ENCODE measurements around the gene OGT. TPM values are rescaled to one million over a fixed set of nuclear protein-coding genes. Genes with fewer than 3 reads are reported as not detected.
A peak's percentile ranks its signal among the peaks of the same experiment; 100 is the strongest.
"Not testable (repeated sequence)": the region's sequence is repeated elsewhere in the genome, so short reads cannot be mapped to it uniquely, and the experiment has no call there.

Gene OGT
- polyA plus RNA-seq, 1 donor from 2014 or later: 34.1 TPM

DNA sequence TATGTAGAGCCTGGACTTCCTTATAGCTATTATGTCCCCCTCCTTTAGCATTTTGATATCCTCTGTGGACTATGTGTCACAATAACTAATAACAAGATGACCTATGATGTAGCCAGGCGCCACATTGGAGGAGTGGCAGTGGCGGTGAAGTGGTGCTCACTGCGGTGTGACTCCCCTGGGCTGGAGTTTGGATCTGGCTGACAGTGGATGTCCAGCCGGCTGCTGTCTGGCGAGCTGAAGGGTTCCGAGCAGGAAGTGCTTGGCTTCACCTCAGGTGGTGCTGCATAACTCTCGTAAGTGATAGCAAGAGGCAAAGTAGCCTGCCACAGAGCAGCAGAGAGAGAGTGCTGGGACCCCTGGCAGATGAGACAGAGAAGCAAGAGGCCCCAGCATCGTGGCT lies 60.3 kb downstream of the OGT start:
- H3K4me1 Mint-ChIP-seq, H3K4me3 Mint-ChIP-seq, H3K9me3 Mint-ChIP-seq, H3K36me3 Mint-ChIP-seq, H3K27me3 Mint-ChIP-seq, H3K27ac Mint-ChIP-seq: not testable (repeated sequence)

DNA sequence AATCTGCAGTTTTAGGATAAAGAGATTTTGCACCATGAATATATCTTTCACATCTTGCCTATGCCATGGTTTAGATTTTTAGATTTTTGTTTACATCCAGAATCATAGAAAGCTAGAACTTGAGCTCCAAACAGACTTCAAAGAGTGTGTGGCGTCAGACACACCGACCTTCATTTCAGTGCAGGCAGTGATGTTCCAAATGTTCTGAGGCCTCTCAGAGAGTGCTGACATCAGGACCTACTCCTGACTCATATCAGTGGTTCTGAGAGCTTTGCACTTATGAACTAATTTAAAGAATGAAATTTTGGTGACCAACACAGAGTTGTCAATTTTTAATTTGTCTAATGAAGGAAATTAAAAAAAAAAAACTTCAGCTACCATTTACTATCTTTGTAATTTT lies 67.1 kb downstream of the OGT start:
- peaks cover 3% of the 10 kb centered on the region for H3K36me3 Mint-ChIP-seq
- no peaks in the 10 kb centered on the region for H3K9me3 Mint-ChIP-seq
- peaks cover 0 to 5% (median 0%) of the 10 kb centered on the region in 3 donors for H3K4me1 Mint-ChIP-seq
- H3K27ac Mint-ChIP-seq: no peak overlapping the region
- no peaks in the 10 kb centered on the region for H3K27me3 Mint-ChIP-seq
- H3K4me3 Mint-ChIP-seq: no peak overlapping the region

DNA sequence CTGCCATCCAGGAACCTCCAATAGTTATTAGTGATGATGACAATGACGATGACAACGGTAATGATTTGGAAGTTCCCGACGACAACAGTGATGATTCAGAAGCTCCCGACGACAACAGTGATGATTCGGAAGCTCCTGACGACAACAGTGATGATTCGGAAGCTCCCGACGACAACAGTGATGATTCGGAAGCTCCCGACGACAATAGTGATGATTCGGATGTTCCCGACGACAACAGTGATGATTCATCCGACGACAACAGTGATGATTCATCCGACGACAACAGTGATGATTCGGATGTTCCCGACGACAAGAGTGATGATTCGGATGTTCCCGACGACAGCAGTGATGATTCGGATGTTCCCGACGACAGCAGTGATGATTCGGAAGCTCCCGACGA lies 70.7 kb downstream of the OGT start:
- Mint-ChIP-seq H3K4me3 (no peak overlapping the region), H3K27me3 (peaks cover 3% of the 10 kb centered on the region), H3K27ac (peak overlapping the region in 1 of 3 donors; percentile 67), H3K36me3 (peaks cover 6% of the 10 kb centered on the region), H3K4me1 (peaks cover 4 to 19% (median 13%) of the 10 kb centered on the region in 3 donors), H3K9me3 (no peaks in the 10 kb centered on the region)

DNA sequence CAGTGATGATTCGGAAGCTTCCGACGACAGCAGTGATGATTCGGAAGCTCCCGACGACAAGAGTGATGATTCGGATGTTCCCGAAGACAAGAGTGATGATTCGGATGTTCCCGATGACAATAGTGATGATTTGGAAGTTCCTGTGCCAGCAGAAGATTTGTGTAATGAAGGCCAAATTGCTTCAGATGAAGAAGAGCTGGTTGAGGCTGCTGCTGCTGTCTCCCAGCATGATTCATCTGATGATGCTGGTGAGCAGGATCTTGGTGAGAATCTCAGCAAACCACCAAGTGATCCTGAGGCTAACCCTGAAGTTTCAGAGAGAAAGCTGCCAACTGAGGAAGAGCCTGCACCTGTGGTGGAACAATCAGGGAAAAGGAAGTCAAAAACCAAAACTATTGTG lies 71.2 kb downstream of the OGT start:
- no peaks in the 10 kb centered on the region for H3K9me3 Mint-ChIP-seq
- peaks cover 7% of the 10 kb centered on the region for H3K36me3 Mint-ChIP-seq
- no peak overlapping the region for H3K27ac Mint-ChIP-seq
- peaks cover 3% of the 10 kb centered on the region for H3K27me3 Mint-ChIP-seq
- H3K4me1 Mint-ChIP-seq: peaks cover 5 to 22% (median 13%) of the 10 kb centered on the region in 3 donors
- H3K4me3 Mint-ChIP-seq: no peak overlapping the region

DNA sequence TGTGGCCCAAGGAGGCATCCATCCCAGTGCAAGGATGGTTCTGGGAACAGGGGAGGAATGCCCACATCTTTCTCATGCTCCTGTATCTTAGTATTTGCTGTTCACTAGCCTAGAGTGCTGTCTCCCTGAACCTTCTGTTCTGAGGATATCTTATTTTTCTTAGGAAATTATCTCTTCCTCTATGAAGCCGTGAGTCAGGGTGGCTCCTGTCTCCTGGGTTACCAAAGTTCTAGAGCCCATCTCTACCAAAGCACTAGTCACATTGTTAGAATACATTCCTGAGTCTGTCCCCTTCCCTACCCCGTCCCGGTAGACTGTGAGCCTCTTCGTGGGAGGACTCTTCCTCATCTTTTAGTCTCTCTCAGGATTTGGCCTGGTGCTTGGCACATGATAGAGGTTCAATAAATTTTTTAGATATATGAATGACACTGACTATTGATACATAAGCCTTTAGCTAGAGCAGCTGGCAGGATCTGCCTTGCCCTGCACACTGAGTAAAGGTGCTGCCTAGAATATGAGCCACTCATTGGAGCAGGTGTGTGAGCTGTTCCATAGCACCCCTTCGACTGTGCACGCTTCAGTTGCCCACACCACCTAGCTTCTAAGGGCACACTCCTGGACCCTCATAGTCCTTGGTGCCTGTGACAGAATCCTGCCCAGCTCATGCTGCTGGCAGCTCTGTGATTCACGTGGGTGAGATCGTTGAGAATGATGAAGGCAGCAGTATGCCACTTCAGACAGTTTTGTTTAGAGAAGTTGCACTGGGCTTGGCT lies 72.1 kb downstream of the OGT start:
- H3K27me3 Mint-ChIP-seq: peaks cover 3% of the 10 kb centered on the region
- peaks cover 8% of the 10 kb centered on the region for H3K36me3 Mint-ChIP-seq
- no peak overlapping the region for H3K4me3 Mint-ChIP-seq
- H3K9me3 Mint-ChIP-seq: no peaks in the 10 kb centered on the region
- no peak overlapping the region for H3K27ac Mint-ChIP-seq
- peaks cover 7 to 26% (median 13%) of the 10 kb centered on the region in 3 donors for H3K4me1 Mint-ChIP-seq

DNA sequence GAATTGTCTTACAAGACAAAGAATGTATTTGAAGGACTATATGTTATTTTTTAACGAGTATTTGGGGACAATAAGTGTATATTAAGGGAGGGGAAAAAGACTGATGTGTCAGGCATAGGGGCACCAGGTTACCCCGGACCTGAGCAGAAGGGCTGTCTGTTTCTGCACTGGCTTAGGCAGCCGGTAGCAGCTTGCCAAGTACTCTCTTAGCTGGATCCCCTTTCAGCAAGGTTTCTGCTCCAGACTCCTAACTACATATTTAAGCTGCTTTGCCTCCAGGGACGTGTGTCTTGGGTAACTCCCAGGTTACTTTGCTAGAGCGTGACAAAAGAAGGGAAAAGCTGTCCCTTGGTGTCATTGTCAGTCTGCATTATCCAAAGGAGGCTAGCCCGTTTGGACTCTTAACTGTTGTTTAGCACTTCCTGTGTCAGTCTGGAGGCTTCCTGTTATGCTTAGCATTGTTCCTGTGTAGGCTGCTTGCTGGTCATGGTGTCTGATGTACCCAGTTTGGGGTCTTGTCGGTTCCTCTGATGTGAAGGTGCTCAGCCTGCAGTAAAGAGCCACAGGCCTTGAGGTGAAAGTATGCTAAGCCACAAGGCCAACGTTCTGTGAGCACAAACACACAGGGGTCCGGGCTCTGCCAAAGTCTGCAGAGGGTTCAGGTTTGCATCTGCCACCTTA lies 73.8 kb downstream of the OGT start:
- H3K36me3 Mint-ChIP-seq: peaks cover 8% of the 10 kb centered on the region
- H3K4me1 Mint-ChIP-seq: peaks cover 7 to 26% (median 13%) of the 10 kb centered on the region in 3 donors
- peak overlapping the region in 1 of 4 donors; percentile 4 for H3K4me3 Mint-ChIP-seq

DNA sequence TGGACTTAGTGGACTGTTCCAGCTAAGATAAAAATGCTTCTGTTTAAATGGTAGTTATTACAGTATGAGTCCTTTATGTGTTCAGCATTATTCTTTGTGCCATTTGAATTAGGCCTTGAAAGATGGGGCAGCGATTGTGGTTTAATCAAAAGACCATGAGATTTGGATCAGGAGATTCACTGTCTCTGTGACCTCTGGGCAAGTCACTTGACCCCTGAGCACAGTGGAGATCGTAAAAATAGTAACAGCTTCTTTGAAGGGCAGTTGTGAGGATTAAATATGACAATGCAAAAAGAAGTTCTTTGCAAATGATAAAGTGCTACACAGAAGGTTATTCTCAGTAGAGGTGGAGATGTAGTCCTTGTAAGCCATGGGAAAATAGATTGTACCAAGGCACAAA lies 74.6 kb downstream of the OGT start:
- H3K9me3 Mint-ChIP-seq: no peaks in the 10 kb centered on the region

More for the DNA sequence above, 73.8 kb downstream of the OGT start:
- peaks cover 3% of the 10 kb centered on the region for H3K27me3 Mint-ChIP-seq
- H3K27ac Mint-ChIP-seq: peak overlapping the region in 2 of 3 donors; percentile 65 to 86
- no peaks in the 10 kb centered on the region for H3K9me3 Mint-ChIP-seq

DNA sequence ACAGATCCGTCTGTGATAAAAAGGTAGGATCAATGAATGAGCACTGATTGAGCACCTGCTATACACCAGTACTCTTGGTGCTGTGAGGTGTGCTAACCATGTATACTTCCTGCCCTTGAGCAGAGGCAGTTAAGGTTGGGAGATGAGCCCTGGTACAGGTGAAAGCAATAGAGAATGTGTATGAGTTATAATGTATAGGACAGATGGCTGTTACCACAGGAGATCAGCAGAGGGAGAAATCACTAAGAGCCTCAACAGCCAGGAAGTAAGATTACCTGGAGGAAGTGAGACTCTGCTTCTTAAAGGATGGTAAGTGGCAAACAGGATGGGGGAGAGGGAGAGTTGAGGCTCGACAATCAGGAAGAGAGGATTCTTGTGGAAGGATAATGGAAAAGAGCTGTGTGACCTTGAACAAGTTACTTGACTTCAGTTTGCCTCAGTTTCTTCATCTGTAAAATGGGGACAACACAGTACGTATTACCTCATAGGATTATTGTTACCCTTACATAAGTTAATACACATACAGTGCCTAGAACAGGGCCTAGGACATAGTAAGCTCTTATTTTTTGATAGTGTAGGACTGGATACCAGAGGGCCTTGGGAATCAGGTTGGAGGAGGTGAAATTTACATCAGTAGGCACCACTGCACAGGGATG lies 76.3 kb downstream of the OGT start:
- Mint-ChIP-seq H3K4me3 (no peak overlapping the region), H3K27ac (peak overlapping the region in 1 of 3 donors; percentile 79), H3K4me1 (peaks cover 7 to 28% (median 9%) of the 10 kb centered on the region in 3 donors), H3K36me3 (peaks cover 7% of the 10 kb centered on the region), H3K9me3 (no peaks in the 10 kb centered on the region), H3K27me3 (peaks cover 3% of the 10 kb centered on the region)

More for the DNA sequence above, 74.6 kb downstream of the OGT start:
- H3K27ac Mint-ChIP-seq: peak overlapping the region in 2 of 3 donors; percentile 40 to 93
- peaks cover 7 to 26% (median 12%) of the 10 kb centered on the region in 3 donors for H3K4me1 Mint-ChIP-seq
- H3K36me3 Mint-ChIP-seq: peaks cover 8% of the 10 kb centered on the region
- H3K4me3 Mint-ChIP-seq: peak overlapping the region in 1 of 4 donors; percentile 36
- peaks cover 3% of the 10 kb centered on the region for H3K27me3 Mint-ChIP-seq

DNA sequence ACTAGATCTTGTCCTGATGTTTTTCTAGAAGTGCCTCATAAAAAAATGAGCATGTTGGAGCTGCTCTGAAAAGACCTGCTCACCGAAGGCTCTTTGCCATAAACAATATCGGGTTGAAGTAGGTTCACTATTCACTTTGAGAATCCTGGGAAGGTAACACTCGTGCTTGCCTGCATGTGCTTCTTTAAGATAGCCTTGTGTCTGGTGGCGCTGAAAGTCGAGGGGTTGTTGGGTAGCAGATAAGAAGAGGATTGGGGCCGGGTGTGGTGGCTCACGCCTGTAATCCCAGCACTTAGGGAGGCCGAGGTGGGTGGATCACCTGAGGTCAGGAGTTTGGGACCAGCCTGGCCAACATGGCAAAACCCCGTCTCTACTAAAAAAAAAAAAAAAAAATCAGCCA lies 78.8 kb downstream of the OGT start:
- not testable (repeated sequence) for H3K36me3 Mint-ChIP-seq, H3K4me3 Mint-ChIP-seq, H3K27me3 Mint-ChIP-seq, H3K27ac Mint-ChIP-seq, H3K9me3 Mint-ChIP-seq
- H3K4me1 Mint-ChIP-seq: peaks cover 11 to 28% (median 22%) of the 10 kb centered on the region in 3 donors

DNA sequence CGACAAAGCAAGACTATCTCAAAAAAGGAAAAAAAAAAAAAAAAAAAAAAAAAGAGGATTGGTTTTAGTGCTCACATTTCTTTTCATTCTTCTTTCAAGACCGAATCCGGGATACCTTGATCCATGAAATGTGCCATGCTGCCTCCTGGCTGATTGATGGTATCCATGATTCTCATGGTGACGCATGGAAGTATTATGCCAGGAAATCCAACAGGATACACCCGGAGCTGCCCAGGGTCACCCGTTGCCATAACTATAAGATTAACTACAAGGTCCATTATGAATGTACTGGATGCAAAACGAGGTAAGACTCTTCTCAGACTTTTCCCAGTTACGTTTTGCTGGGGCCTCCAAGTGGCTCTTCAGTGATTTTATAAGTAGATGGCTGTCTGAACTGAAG lies 79.4 kb downstream of the OGT start:
- H3K9me3 Mint-ChIP-seq: no peaks in the 10 kb centered on the region
- H3K4me1 Mint-ChIP-seq: peaks cover 11 to 26% (median 21%) of the 10 kb centered on the region in 3 donors
- H3K4me3 Mint-ChIP-seq: no peak overlapping the region
- H3K36me3 Mint-ChIP-seq: peaks cover 5% of the 10 kb centered on the region
- peak overlapping the region in 1 of 3 donors; percentile 16 for H3K27ac Mint-ChIP-seq
- peaks cover 3% of the 10 kb centered on the region for H3K27me3 Mint-ChIP-seq

DNA sequence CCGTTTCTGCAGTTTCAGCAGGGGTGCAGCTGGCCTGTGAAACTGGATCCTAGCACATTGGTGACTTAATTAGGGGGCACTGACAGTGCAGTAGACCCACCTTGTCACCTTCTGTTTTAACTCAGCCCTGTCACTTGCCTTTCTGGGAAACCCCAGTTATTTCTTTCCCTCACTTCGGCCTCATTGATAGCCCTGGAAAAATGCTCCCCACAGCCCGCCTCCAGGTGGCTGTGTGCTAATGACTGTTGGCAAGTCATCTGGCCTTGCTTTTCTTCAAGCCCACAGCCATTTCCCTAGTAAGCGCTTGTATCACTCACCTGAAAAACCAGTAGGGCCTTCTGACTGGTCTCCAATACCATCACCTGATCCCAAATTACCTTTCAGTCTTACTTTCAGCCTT lies 82.2 kb downstream of the OGT start:
- peaks cover 3% of the 10 kb centered on the region for H3K27me3 Mint-ChIP-seq
- H3K36me3 Mint-ChIP-seq: no peaks in the 10 kb centered on the region
- no peaks in the 10 kb centered on the region for H3K9me3 Mint-ChIP-seq
- peak overlapping the region in 1 of 4 donors; percentile 22 for H3K4me3 Mint-ChIP-seq
- H3K27ac Mint-ChIP-seq: peak overlapping the region in 2 of 3 donors; percentile 72 to 96
- H3K4me1 Mint-ChIP-seq: peaks cover 17 to 26% (median 21%) of the 10 kb centered on the region in 3 donors

DNA sequence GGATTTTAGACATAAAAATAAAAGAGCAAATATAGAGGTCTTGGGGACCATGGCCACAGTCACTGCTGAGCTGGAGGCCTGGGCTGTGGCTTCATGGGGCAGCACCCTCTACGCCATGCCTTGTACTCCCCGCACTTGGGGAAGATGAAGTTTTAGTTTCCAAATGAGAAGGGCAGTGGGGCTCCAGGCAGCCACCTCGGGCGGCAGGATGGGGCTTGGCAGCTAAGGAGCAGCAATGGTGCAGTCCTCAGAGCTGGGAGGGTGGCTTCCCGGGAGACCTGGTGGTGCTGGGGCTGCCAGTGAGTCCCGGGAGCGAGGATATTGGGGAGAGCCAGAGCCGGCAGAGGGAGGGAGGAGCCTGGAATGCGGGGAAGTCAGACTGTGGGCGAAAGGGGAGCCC lies 83.0 kb downstream of the OGT start:
- peak overlapping the region in 2 of 3 donors; percentile 78 to 96 for H3K27ac Mint-ChIP-seq
- H3K36me3 Mint-ChIP-seq: no peaks in the 10 kb centered on the region

DNA sequence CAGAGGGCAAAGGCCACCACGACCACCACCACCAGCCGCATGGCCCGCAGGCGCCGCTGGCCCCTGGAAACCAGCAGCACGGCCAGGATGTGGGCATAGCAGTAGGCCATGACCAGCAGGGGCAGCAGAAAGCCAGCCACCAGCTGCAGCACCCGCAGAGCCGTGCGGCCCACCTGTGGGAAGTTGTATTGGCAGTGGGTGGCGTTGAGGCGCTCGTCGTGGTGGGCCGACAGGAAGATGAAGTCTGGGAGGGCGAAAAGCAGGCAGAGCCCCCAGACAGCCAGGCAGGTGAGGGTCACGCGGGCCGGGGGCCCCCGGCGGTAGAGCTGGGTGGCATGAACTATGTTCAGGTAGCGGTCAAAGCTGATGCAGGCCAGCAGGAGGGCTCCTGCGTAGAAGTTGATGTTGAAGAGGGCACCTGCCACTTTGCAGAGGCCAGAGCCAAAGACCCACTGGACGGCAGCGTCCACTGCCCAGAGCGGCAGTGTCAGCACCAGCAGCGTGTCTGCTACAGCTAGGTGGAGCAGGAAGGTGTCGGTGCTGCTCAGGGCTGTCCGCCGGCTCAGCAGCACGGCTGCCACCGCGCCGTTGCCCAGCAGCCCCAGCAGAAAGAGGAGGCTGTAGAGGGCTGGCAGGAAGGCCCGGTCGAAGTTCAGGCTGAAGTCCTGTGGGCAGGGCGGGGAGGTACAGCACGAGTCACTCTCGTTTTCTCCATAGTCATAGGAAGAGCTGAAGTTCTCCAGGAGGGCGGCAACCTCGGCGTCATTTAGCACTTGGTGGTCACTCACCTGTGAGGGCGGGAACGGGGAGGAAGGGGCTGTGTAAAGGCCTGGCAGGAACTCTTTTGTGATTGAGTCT lies 84.0 kb downstream of the OGT start:
- no peaks in the 10 kb centered on the region for H3K36me3 Mint-ChIP-seq
- peak overlapping the region; percentile 82 to 94 (median 88) for H3K4me3 Mint-ChIP-seq
- H3K4me1 Mint-ChIP-seq: peaks cover 23 to 31% (median 31%) of the 10 kb centered on the region in 3 donors
- H3K27ac Mint-ChIP-seq: peak overlapping the region; percentile 90 to 96 (median 93)
- peaks cover 3% of the 10 kb centered on the region for H3K27me3 Mint-ChIP-seq
- H3K9me3 Mint-ChIP-seq: no peaks in the 10 kb centered on the region

More for the DNA sequence above, 83.0 kb downstream of the OGT start:
- H3K4me1 Mint-ChIP-seq: peaks cover 18 to 26% (median 26%) of the 10 kb centered on the region in 3 donors
- peaks cover 3% of the 10 kb centered on the region for H3K27me3 Mint-ChIP-seq
- H3K9me3 Mint-ChIP-seq: no peaks in the 10 kb centered on the region
- peak overlapping the region; percentile 71 to 85 (median 78) for H3K4me3 Mint-ChIP-seq

DNA sequence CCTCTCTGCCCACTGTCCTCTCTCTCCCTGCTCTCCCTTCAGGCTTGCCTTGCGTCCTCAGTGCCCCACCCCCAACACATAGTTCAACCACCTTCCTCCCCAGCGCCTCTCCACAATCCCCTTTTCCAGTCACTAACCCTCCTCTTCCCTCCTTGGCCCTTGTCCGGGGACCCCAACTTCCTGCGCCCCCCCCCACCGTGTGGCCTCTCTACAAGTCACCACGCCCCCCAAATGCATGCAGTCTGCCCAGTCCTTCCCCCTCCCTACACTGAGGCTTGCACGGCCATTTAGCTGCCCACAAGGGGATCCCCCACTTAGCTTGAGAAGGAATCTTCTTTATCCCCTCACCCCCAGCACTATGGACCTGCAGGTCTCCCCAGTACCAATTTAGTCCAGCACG lies 84.8 kb downstream of the OGT start:
- H3K27me3 Mint-ChIP-seq: peaks cover 3% of the 10 kb centered on the region
- H3K9me3 Mint-ChIP-seq: no peaks in the 10 kb centered on the region
- H3K27ac Mint-ChIP-seq: peak overlapping the region; percentile 90 to 96 (median 93)
- peak overlapping the region; percentile 82 to 94 (median 88) for H3K4me3 Mint-ChIP-seq
- peaks cover 30 to 36% (median 36%) of the 10 kb centered on the region in 3 donors for H3K4me1 Mint-ChIP-seq
- no peaks in the 10 kb centered on the region for H3K36me3 Mint-ChIP-seq

Measured in IgD-negative memory B cell (primary cell).